GM12892 (cell line): ENCODE data around the gene LRRC1.

Experiments
- POLR2A ChIP-seq: IDR thresholded peaks from 2 replicates; pipeline ENCODE4 v1.6.1; 2011; ENCODE audit warnings: low read depth, low read length, control low read depth
- POLR2AphosphoS5 ChIP-seq: IDR thresholded peaks from 2 replicates; pipeline ENCODE4 v1.6.1; 2011; ENCODE audit warnings: low read depth, low read length, control low read depth
- TAF1 ChIP-seq: IDR thresholded peaks from 2 replicates; pipeline ENCODE4 v1.6.1; 2011; ENCODE audit warnings: low read depth, mild to moderate bottlenecking, control low read depth, low read length, borderline replicate concordance

DNA sequence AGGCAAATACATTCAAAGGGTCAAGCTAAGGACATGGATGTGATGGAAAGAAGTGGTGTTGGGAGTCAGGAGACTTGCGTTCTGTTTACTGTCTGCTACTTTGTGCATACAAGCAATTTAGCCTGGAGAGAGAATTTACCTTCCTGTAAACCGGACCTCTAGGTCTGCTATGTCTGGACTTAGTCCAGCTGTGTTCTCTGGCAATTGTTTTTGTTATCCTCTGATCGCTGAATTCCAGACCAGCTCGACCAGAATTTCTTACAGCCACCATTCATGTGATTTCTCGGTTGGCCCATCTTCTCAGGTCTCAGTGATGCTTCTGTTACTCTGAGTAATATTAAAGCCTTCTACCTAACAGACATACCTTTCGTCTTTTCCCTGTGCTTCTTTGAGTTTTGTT, 75.2 kb downstream of the LRRC1 start:
- no peak for TF ChIP-seq POLR2A
- no peak for TF ChIP-seq POLR2AphosphoS5
- no peak for TF ChIP-seq TAF1
